PFSK-1 (cell line): ENCODE data around the gene NRCAM.

ENCODE experiments used
- FOXP2 ChIP-seq: optimal IDR thresholded peaks from 2 replicates; pipeline ENCODE3; 2011; ENCODE audit warnings: borderline replicate concordance, control low read depth, inconsistent platforms; ENCODE audit not compliant: insufficient read depth; ENCODE audit errors: extremely low read length, extremely low read depth
- POLR2AphosphoS5 ChIP-seq: IDR thresholded peaks from 2 replicates; pipeline ENCODE4 v1.6.1; 2012; ENCODE audit warnings: low read depth, mild to moderate bottlenecking, control low read depth, low read length, moderate library complexity
- REST ChIP-seq, 2 experiments: IDR thresholded peaks; 2 replicates each; pipeline versions ENCODE4 v1.6.1 to v1.8.0; 2011 to 2012; ENCODE audit warnings: low read depth in 2 of 2, low read length in 2 of 2, control low read depth in 1 of 2, inconsistent platforms in 1 of 2, mild to moderate bottlenecking in 1 of 2, moderate library complexity in 1 of 2; ENCODE audit not compliant: insufficient read depth in 1 of 2
- SIN3A ChIP-seq: IDR thresholded peaks from 2 replicates; pipeline ENCODE4 v1.6.1; 2012; ENCODE audit warnings: mild to moderate bottlenecking, low read length, moderate library complexity, borderline replicate concordance; ENCODE audit not compliant: insufficient read depth
- TAF1 ChIP-seq: IDR thresholded peaks from 2 replicates; pipeline ENCODE4 v1.6.1; 2012; ENCODE audit warnings: low read length, control low read depth, borderline replicate concordance; ENCODE audit not compliant: insufficient read depth

The NRCAM gene

GRCh38 chr7:108146070-108146842 is 310.0 kb downstream of the NRCAM start:
- no peak for TF ChIP-seq REST (IDR thresholded peaks at IDR 0.05; ENCODE audit: insufficient read depth in 1 of 2, low read depth in 2 of 2, low read length in 2 of 2)
- TF ChIP-seq FOXP2, result no peak
- no peak for TF ChIP-seq POLR2AphosphoS5
- TF ChIP-seq SIN3A, result no peak
- no peak for TF ChIP-seq TAF1

DNA sequence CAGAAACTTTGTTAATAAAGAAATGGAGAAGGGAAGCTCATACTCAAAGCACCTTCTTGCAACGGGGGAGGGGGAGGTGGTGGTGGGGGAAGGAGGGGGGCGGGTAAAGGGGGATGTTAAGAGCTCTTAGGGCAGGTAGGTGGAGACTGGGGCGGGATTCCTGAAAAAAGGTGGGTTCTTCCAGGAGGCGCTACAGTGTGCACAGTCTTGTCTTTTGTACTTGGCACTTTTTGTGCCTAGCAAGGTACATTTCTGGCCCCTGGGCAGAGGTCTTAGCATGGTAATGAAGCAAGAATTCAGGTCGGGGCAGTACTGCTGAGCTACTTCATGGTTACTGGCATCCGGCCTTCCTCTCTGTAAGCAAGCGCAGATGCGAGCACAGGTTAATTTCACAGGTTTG is 310.8 kb downstream of the NRCAM start:
- TF ChIP-seq SIN3A (no peak), POLR2AphosphoS5 (no peak), REST (IDR thresholded peaks at IDR 0.05; ENCODE audit: insufficient read depth in 1 of 2, low read depth in 2 of 2, low read length in 2 of 2) (no peak)

DNA sequence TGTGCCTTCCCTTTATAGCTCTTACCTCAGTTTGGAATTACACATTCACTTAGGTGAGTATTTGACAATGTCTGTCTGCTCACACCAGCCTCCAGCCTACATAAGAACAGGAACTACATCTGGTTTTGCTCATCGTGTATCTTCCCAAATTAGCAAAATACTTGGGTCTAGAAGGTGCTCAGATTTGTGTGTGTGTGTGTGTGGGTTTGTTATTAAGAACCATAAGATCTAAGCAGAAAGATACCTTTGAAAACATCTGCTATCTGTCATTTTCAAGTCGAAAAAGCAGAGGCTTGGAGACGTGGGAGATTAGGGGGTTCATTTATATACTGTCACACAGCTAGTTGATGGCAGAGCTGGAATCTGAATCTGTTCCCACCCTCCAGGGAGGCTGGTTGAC is 311.3 kb downstream of the NRCAM start:
- TF ChIP-seq FOXP2, result no peak
- no peak for TF ChIP-seq REST (IDR thresholded peaks at IDR 0.05; ENCODE audit: insufficient read depth in 1 of 2, low read depth in 2 of 2, low read length in 2 of 2)
- TF ChIP-seq POLR2AphosphoS5, result no peak
- TF ChIP-seq SIN3A, result no peak
- TF ChIP-seq TAF1, result no peak

DNA sequence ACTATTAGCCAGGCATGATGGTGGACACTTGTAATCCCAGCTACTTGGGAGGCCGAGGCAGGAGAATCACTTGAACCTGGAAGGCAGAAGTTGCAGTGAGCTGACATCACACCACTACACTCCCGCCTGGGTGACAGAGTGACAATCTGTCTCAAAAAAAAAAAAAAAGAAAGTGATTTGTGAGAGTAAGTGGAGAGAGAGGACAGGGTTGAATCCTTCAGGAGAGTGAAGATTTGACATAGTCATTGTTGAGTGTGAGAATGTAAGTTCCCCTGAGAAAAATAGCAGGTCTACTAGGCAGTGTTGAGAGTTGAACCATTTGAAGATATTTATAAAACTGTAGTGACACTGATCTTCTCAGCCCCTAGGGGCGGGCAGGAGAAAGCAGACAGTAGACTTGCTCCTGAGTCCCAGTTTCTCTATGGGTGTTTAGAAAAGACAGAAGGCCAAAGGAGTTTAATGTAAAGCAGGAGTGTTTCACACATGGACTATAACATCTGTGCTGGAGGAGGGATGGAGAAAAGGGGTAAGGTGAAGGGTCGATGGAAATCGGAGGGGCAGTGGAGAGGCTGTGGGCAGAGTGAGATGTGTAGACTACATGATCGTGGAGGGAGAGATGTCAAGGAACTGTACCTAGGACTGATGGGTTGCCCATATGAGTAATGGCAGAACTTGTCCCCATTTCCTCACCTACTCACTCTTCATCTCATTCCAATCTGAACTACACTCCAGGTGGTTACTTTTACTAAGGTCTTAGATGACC is 312.4 kb downstream of the NRCAM start:
- no peak for TF ChIP-seq SIN3A
- TF ChIP-seq TAF1, result no peak
- TF ChIP-seq POLR2AphosphoS5, result no peak
- TF ChIP-seq FOXP2, result no peak
- no peak for TF ChIP-seq REST (IDR thresholded peaks at IDR 0.05; ENCODE audit: insufficient read depth in 1 of 2, low read depth in 2 of 2, low read length in 2 of 2)
